Adrenal gland (tissue), 12 donors: ENCODE results near the gene HS3ST3A1. TPM values are rescaled to one million over a fixed set of nuclear protein-coding genes. Genes with fewer than 3 reads are reported as not detected.
A peak's percentile ranks its signal among the peaks of the same experiment; 100 is the strongest.

ENCODE experiments used
- DNase-seq, 7 donors: peaks; one replicate each; pipeline ENCODE4 v3.0.0-alpha.2; 2019 to 2020
- H3K27ac ChIP-seq, 5 donors: fragments of 200-600 bp; sonication (generic) in 4 of 5; 1 replicate in 3 of 5; 2 replicates in 2 of 5; pipeline versions ENCODE4 v1.5.1 to v1.8.0; 2016 to 2020; ENCODE audit warnings: mild to moderate bottlenecking in 1 of 5
- H3K27me3 ChIP-seq: fragments of 200-600 bp; 2 replicates; pipeline ENCODE4 v1.8.0; 2021
- H3K36me3 ChIP-seq, 2 donors: fragments of 200-600 bp; replicated peaks in 1 of 2; 1 replicate in 1 of 2; 2 replicates in 1 of 2; pipeline versions ENCODE4 v1.5.1 to v1.8.0; 2018 to 2022
- H3K4me1 ChIP-seq, 2 donors: fragments of 200-600 bp; replicated peaks in 1 of 2; 1 replicate in 1 of 2; 2 replicates in 1 of 2; pipeline versions ENCODE4 v1.5.1 to v1.8.0; 2018 to 2021
- H3K4me3 ChIP-seq, 4 donors: fragments of 200-600 bp; sonication (generic) in 3 of 4; one replicate each; pipeline ENCODE4 v1.5.1; 2016 to 2018
- H3K9me3 ChIP-seq, 3 donors: fragments of 200-600 bp; sonication (generic) in 1 of 3; replicated peaks in 1 of 3; 1 replicate in 2 of 3; 2 replicates in 1 of 3; pipeline versions ENCODE4 v1.5.1 to v1.8.0; 2016 to 2021
- POLR2A ChIP-seq, 2 donors: fragments of 450-650 bp; IDR thresholded peaks; one replicate each; pipeline ENCODE4 v1.6.1; 2017; ENCODE audit warnings: antibody characterized with exemption in 2 of 2, mild to moderate bottlenecking in 2 of 2, moderate library complexity in 1 of 2
- WGBS, 4 donors: extraction: QIAGEN DNeasy Blood & Tissue Kit in 2 of 4; methylation state at CpG; one replicate each; pipeline versions ENCODE4 v1.1.5 to v1.1.7; 2013 to 2017; 5-methylcytosine and 5-hydroxymethylcytosine counted together
- intact Hi-C, 2 donors: fragments of 100-400 bp; cut with DNase I; formaldehyde crosslinking; loops; one replicate each; pipeline versions ENCODE4 v1.14.1 to v1.15.0; 2022 to 2023
- polyA plus RNA-seq, 3 donors: library from polyadenylated mRNA; stranded (reverse); fragments of 200-250 nt in 2 of 3; fragments of 350-450 nt in 1 of 3; fragmentation: Illumina TruSeq in 1 of 3; extraction: RNeasy Lipid Tissue Mini Kit (QIAGEN cat#74804) in 1 of 3; gene quantifications; one replicate each; pipeline ENCODE4 v1.2.3, GENCODE V29; 2013 to 2014
- total RNA-seq, 9 donors: library from RNA; depleted of rRNA in 4 of 9; stranded (reverse); fragments of >200 nt in 4 of 9; fragments of 120-200 nt in 1 of 9; fragmentation: NEBNext Ultra II Directional in 1 of 9; extraction: Animal tissue kit (Norgen Biotek cat#: 25700) in 1 of 9; gene quantifications; one replicate each; pipeline versions ENCODE4 v1.1.0 to v1.2.4, GENCODE V29; 2013 to 2023
- TF ChIP-seq, protein P1 (sequence below), 6 experiments: fragments of 450-650 bp in 4 of 6; fragments of 200-600 bp in 2 of 6; sonication (generic) in 1 of 6; IDR thresholded peaks; 1 replicate in 5 of 6; 2 replicates in 1 of 6; pipeline versions ENCODE4 v1.5.1 to v1.8.0; 2016 to 2021; ENCODE audit warnings: antibody characterized with exemption in 6 of 6, mild to moderate bottlenecking in 2 of 6, moderate library complexity in 1 of 6
- donor health status: healthy with polysubstance abuse.
- donor health status: Bipolar disorder and iron deficiency.
- donor health status: DM: yes; HTN: yes; CAD: no.
- donor health status: DM: no; HTN: no; CAD: no.
- donor health status: DM: no; HTN: no; CAD: no.
- donor health status: DM: yes; HTN: yes; CAD: no.

The HS3ST3A1 gene
- total and polyA plus RNA-seq, 12 donors, result 0.09 to 22.7 (median 4.0) TPM

DNA sequence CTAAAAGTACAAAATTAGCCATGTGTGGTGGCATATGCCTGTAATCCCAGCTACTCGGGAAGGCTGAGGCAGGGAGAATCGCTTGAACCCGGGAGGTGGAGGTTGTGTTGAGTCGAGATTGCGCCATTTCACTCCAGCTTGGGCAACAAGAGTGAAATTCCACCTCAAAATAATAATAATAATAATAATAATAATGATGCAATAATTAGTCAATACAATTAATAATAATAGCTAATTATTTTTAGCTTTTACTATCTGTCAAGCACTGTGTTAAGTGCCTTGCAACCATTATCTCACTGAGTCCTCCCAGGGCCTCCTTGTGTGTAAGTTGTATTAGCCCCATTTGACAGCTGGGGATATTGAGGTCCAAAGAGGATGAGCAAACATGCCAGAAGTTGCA is 14.3 kb upstream of the HS3ST3A1 start:
- Histone ChIP-seq H3K9me3 (no peaks in the 10 kb centered on the region), H3K27me3 (no peaks in the 10 kb centered on the region), H3K27ac (no peak overlapping the region), H3K36me3 (no peaks in the 10 kb centered on the region), H3K4me3 (no peak overlapping the region), H3K4me1 (no peaks in the 10 kb centered on the region)
- intact Hi-C loops, result no loop called here
- TF ChIP-seq, protein P1, sequence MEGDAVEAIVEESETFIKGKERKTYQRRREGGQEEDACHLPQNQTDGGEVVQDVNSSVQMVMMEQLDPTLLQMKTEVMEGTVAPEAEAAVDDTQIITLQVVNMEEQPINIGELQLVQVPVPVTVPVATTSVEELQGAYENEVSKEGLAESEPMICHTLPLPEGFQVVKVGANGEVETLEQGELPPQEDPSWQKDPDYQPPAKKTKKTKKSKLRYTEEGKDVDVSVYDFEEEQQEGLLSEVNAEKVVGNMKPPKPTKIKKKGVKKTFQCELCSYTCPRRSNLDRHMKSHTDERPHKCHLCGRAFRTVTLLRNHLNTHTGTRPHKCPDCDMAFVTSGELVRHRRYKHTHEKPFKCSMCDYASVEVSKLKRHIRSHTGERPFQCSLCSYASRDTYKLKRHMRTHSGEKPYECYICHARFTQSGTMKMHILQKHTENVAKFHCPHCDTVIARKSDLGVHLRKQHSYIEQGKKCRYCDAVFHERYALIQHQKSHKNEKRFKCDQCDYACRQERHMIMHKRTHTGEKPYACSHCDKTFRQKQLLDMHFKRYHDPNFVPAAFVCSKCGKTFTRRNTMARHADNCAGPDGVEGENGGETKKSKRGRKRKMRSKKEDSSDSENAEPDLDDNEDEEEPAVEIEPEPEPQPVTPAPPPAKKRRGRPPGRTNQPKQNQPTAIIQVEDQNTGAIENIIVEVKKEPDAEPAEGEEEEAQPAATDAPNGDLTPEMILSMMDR (IDR thresholded peaks at IDR 0.05), result no peak
- TF ChIP-seq POLR2A (IDR thresholded peaks at IDR 0.05), result no peak
- 76 to 93% (median 82%) methylated on average over 5 of the region's 5 CpGs for WGBS, 4 donors
- DNase-seq, result no peak

DNA sequence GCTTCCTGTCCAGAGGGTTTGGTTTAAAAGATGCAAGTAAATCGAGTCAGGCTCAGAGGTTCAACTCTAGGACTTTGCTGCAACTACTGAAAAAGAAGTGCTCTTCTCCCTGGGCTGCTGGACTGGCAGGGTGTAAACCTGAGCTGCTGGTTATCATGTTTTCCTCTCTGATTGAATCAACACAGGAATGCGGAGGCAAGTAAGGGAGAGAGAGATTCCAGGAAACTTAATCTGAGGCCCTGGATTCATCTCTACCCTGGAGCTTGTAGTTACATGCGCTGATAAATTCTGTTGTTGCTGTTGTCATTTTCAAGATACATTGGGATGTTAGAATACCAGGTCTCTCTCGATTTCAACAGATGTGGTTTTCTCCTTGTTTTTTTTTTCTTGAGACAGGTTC is 8.2 kb upstream of the HS3ST3A1 start:
- intact Hi-C loops, result no loop called here
- 52 to 66% (median 63%) methylated on average over 4 of the region's 4 CpGs for WGBS, 4 donors
- Histone ChIP-seq H3K4me1 (no peaks in the 10 kb centered on the region), H3K9me3 (no peaks in the 10 kb centered on the region), H3K36me3 (no peaks in the 10 kb centered on the region), H3K27ac (no peak overlapping the region), H3K4me3 (no peak overlapping the region), H3K27me3 (no peaks in the 10 kb centered on the region)
- TF ChIP-seq, protein P1 (IDR thresholded peaks at IDR 0.05), result no peak
- TF ChIP-seq POLR2A (IDR thresholded peaks at IDR 0.05), result no peak
- DNase-seq, result no peak

GRCh38 chr17:13601322-13601775 is 380 bp downstream of the HS3ST3A1 start:
- peak in 1 of 7 donors; percentile 15 for DNase-seq
- H3K9me3 ChIP-seq, result no peaks in the 10 kb centered on the region
- WGBS, 4 donors, result 1 to 2% (median 1%) methylated on average over 16 to 46 of the region's 46 CpGs; no CpG with 5 or more reads in 1 of the 4 donors
- peaks cover 48% of the 10 kb centered on the region for H3K27me3 ChIP-seq
- intact Hi-C loops, result no loop called here
- peaks cover 0 to 19% of the 10 kb centered on the region in 2 donors for H3K4me1 ChIP-seq
- TF ChIP-seq, protein P1 (IDR thresholded peaks at IDR 0.05), result no peak
- TF ChIP-seq POLR2A (IDR thresholded peaks at IDR 0.05), result no peak
- H3K4me3 ChIP-seq, result peak overlapping the region in 2 of 4 donors; percentile 26 to 50
- H3K27ac ChIP-seq, result peak overlapping the region in 2 of 5 donors; percentile 3 to 60
- no peaks in the 10 kb centered on the region for H3K36me3 ChIP-seq

GRCh38 chr17:13600475-13601321 is 1.0 kb downstream of the HS3ST3A1 start:
- no peak for TF ChIP-seq POLR2A (IDR thresholded peaks at IDR 0.05)
- TF ChIP-seq, protein P1 (IDR thresholded peaks at IDR 0.05), result no peak
- Histone ChIP-seq H3K36me3 (no peaks in the 10 kb centered on the region), H3K4me1 (peaks cover 0 to 19% of the 10 kb centered on the region in 2 donors), H3K9me3 (no peaks in the 10 kb centered on the region), H3K4me3 (peak overlapping the region in 2 of 4 donors; percentile 26 to 50), H3K27ac (peak overlapping the region in 2 of 5 donors; percentile 3 to 66), H3K27me3 (peaks cover 48% of the 10 kb centered on the region)
- DNase-seq, result peak in 2 of 7 donors; percentile 17 to 20
- WGBS, 4 donors, result 1 to 3% (median 1%) methylated on average over 17 to 101 of the region's 101 CpGs; no CpG with 5 or more reads in 1 of the 4 donors
- intact Hi-C loops, result no loop called here
